SK-N-SH (cell line): ENCODE measurements around the gene RELB. TPM values are rescaled to one million over a fixed set of nuclear protein-coding genes. Genes with fewer than 3 reads are reported as not detected.

ENCODE experiments used
- CTCF ChIA-PET: fragments of 300-600, 350-600 bp; formaldehyde crosslinking; extraction: SDS; loops from one replicate; lab custom pipeline; 2021; lab: Yijun Ruan, JAX
- POLR2A ChIA-PET: fragments of 350-600 bp; sonication (Branson Sonifier 250); formaldehyde crosslinking; extraction: SDS; loops from one replicate; lab custom pipeline; 2020; ENCODE audit warnings: antibody characterized with exemption, inconsistent platforms; lab: Yijun Ruan, JAX
- DNase-seq: peaks from one replicate; pipeline ENCODE4 v3.0.0; 2012
- H2AFZ ChIP-seq: fragments of 200-600 bp; sonication (generic); 2 replicates; pipeline ENCODE4 v1.8.1; 2016; ENCODE audit warnings: antibody characterized with exemption, mild to moderate bottlenecking, low read depth
- H3F3A ChIP-seq: fragments of 200-600 bp; sonication (generic); replicated peaks from 2 replicates; pipeline ENCODE3; 2016; ENCODE audit warnings: antibody characterized with exemption, mild to moderate bottlenecking; ENCODE audit not compliant: insufficient read depth
- H3K27ac ChIP-seq, 2 experiments: fragments of 200-500 bp in 1 of 2; fragments of 200-600 bp in 1 of 2; sonication (Bioruptor generic) in 1 of 2; sonication (generic), shearing (Covaris generic) in 1 of 2; 2 replicates each; pipeline versions ENCODE4 v1.5.1 to v1.6.1; 2014 to 2016; ENCODE audit warnings: low read depth in 2 of 2, inconsistent platforms in 1 of 2, low read length in 1 of 2, mild to moderate bottlenecking in 1 of 2, mixed read lengths in 1 of 2
- H3K27me3 ChIP-seq: fragments of 200-600 bp; sonication (generic), shearing (Covaris generic); 2 replicates; pipeline ENCODE4 v1.6.1; 2016; ENCODE audit warnings: mixed run types; ENCODE audit not compliant: insufficient read depth
- H3K36me3 ChIP-seq, 2 experiments: fragments of 200-500 bp in 1 of 2; fragments of 200-600 bp in 1 of 2; sonication (Bioruptor generic) in 1 of 2; sonication (generic) in 1 of 2; replicated peaks in 1 of 2; 2 replicates each; pipeline versions ENCODE3 to v1.5.1; 2014 to 2016; ENCODE audit warnings: low read length in 1 of 2, mild to moderate bottlenecking in 1 of 2; ENCODE audit not compliant: insufficient read depth in 2 of 2, control insufficient read depth in 1 of 2
- H3K4me1 ChIP-seq, 2 experiments: fragments of 200-500 bp in 1 of 2; fragments of 200-600 bp in 1 of 2; sonication (Bioruptor generic) in 1 of 2; sonication (generic), shearing (Covaris generic) in 1 of 2; 2 replicates each; pipeline versions ENCODE4 v1.5.1 to v1.6.1; 2014 to 2016; ENCODE audit warnings: low read depth in 1 of 2, low read length in 1 of 2, mixed run types in 1 of 2; ENCODE audit not compliant: insufficient read depth in 2 of 2, control insufficient read depth in 1 of 2
- H3K4me2 ChIP-seq: fragments of 200-600 bp; sonication (generic), shearing (Covaris generic); 2 replicates; pipeline ENCODE4 v1.6.1; 2017; ENCODE audit warnings: mixed run types
- H3K4me3 ChIP-seq, 2 experiments: fragments of 200-500 bp in 1 of 2; fragments of 200-600 bp in 1 of 2; sonication (Bioruptor generic) in 1 of 2; sonication (generic), shearing (Covaris generic) in 1 of 2; 2 replicates each; pipeline versions ENCODE4 v1.5.1 to v1.8.1; 2014 to 2016; ENCODE audit warnings: low read depth in 2 of 2, inconsistent platforms in 1 of 2, low read length in 1 of 2, mild to moderate bottlenecking in 1 of 2, mixed read lengths in 1 of 2, moderate library complexity in 1 of 2
- H3K79me2 ChIP-seq: fragments of 200-600 bp; sonication (generic); 2 replicates; pipeline ENCODE4 v1.8.1; 2017; ENCODE audit warnings: mild to moderate bottlenecking; ENCODE audit not compliant: insufficient read depth
- H3K9ac ChIP-seq: fragments of 200-600 bp; sonication (generic); 2 replicates; pipeline ENCODE4 v1.6.1; 2017; ENCODE audit warnings: mixed run types
- H3K9me2 ChIP-seq: fragments of 200-600 bp; sonication (generic); 2 replicates; pipeline ENCODE4 v1.6.1; 2017; ENCODE audit warnings: mixed run types
- H3K9me3 ChIP-seq: fragments of 200-600 bp; sonication (generic); 2 replicates; pipeline ENCODE4 v1.6.1; 2017; ENCODE audit warnings: mixed run types, mild to moderate bottlenecking, moderate library complexity
- H4K20me1 ChIP-seq: fragments of 200-600 bp; sonication (generic); 2 replicates; pipeline ENCODE4 v1.6.1; 2017; ENCODE audit warnings: mild to moderate bottlenecking, mixed run types; ENCODE audit not compliant: insufficient read depth
- CHD2 ChIP-seq: fragments of 150-350 bp; IDR thresholded peaks from 2 replicates; pipeline ENCODE4 v1.6.1; 2018; ENCODE audit warnings: low read length; ENCODE audit not compliant: partially characterized antibody
- ELF1 ChIP-seq: IDR thresholded peaks from 2 replicates; pipeline ENCODE4 v1.4.0; 2012
- EZH2phosphoT487 ChIP-seq: fragments of 200-600 bp; sonication (generic); IDR thresholded peaks from 2 replicates; pipeline ENCODE4 v1.6.1; 2017; ENCODE audit warnings: low read depth, mixed run types, mild to moderate bottlenecking, antibody characterized with exemption, moderate library complexity, borderline replicate concordance
- FOXJ3 ChIP-seq: sonication (generic); formaldehyde crosslinking; IDR thresholded peaks from 2 replicates; pipeline ENCODE4 v1.5.1; 2020; ENCODE audit warnings: mild to moderate bottlenecking, missing genetic modification reagents
- GABPA ChIP-seq: IDR thresholded peaks from 2 replicates; pipeline ENCODE4 v1.4.0; 2012; ENCODE audit warnings: low read depth, mild to moderate bottlenecking
- IRF3 ChIP-seq: fragments of 150-350 bp; IDR thresholded peaks from 2 replicates; pipeline ENCODE4 v1.6.1; 2016; ENCODE audit warnings: mild to moderate bottlenecking, low read depth, low read length
- JUND ChIP-seq: IDR thresholded peaks from 2 replicates; pipeline ENCODE4 v1.4.0; 2012
- MAX ChIP-seq: IDR thresholded peaks from 2 replicates; pipeline ENCODE4 v1.4.0; 2012; ENCODE audit warnings: low read depth
- MEF2A ChIP-seq: IDR thresholded peaks from 2 replicates; pipeline ENCODE4 v1.4.0; 2012; ENCODE audit warnings: low read depth, borderline replicate concordance
- MXI1 ChIP-seq: IDR thresholded peaks from 2 replicates; pipeline ENCODE4 v1.6.1; 2012; ENCODE audit warnings: mild to moderate bottlenecking, low read depth, low read length, improper control_type of control experiment
- POLR2AphosphoS5 ChIP-seq: IDR thresholded peaks from 2 replicates; pipeline ENCODE4 v1.6.1; 2012; ENCODE audit warnings: low read depth, low read length
- RAD21 ChIP-seq: IDR thresholded peaks from 2 replicates; pipeline ENCODE4 v1.6.1; 2012; ENCODE audit warnings: mild to moderate bottlenecking, low read length
- REST ChIP-seq: IDR thresholded peaks from 2 replicates; pipeline ENCODE4 v1.6.1; 2012; ENCODE audit warnings: mild to moderate bottlenecking, low read depth, low read length, moderate library complexity
- TEAD4 ChIP-seq: IDR thresholded peaks from 2 replicates; pipeline ENCODE4 v1.4.0; 2012; ENCODE audit warnings: mild to moderate bottlenecking, borderline replicate concordance; ENCODE audit not compliant: insufficient read depth
- YY1 ChIP-seq: IDR thresholded peaks from 2 replicates; pipeline ENCODE4 v1.4.0; 2012; ENCODE audit warnings: low read depth, mild to moderate bottlenecking
- WGBS: methylation state at CpG from one replicate; pipeline ENCODE4 v1.1.6; 2017; ENCODE audit warnings: low lambda C conversion rate; 5-methylcytosine and 5-hydroxymethylcytosine counted together
- polyA plus RNA-seq, 3 experiments: library from polyadenylated mRNA; depleted of rRNA; stranded (reverse); fragments of >200 nt; gene quantifications; 2 replicates each; pipeline ENCODE4 v1.2.3, GENCODE V29; 2012
- TF ChIP-seq, protein P1 (sequence below): IDR thresholded peaks from 2 replicates; pipeline ENCODE4 v1.4.0; 2012; ENCODE audit warnings: low read depth, borderline replicate concordance
- TF ChIP-seq, protein P2 (sequence below): IDR thresholded peaks from 2 replicates; pipeline ENCODE4 v1.4.0; 2012; ENCODE audit warnings: low read depth, borderline replicate concordance
- TF ChIP-seq, protein P3 (sequence below): IDR thresholded peaks from 2 replicates; pipeline ENCODE4; 2012

The RELB gene
- polyA plus RNA-seq, 1 of the 3 experiments (the other 2 are of a cell fraction): 12.6 TPM

DNA sequence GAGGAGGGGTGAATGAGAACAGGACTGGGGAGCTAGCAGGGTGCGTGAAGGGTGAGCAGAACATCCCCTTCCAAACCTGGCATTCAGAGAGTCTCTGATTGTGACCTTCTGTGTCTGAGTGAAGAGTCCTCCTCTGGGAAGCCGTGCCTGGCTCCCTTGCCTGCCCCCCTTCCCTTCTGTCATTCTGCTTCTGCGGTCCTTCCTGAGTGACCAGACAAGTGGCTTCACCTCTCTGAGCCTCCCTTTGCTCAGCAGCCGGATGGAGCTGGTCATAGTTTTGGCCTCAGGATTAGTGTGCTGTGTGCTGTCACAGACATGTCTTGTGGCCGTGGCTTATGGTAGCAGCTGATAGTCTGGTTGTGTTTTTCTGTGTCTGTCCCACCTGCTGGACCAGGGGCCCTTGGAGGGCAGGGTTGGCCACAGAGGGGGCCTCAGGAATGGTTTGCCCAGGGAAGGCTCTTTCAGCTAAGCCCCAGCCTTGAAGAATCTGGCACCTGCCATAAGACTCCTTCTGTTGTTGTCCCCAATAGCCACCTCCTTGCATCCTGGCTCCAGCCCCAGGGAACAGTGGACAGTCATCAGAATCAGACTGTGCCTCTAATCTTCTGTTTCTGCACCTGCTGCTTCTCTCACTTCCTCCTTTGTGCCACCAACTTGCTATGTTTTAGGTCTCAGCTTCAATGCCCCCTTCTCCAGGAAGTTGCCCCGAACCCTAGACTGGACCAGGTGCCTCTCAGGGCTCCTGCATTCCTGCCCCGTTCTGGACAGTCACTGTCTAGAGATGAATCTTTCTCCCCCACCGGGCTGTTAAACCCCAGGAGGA, 40.1 kb upstream of the RELB start:
- H2AFZ ChIP-seq: no peak overlapping the region
- H3K9me3 ChIP-seq: no peaks in the 10 kb centered on the region
- TF ChIP-seq IRF3: no peak
- TF ChIP-seq, protein P1, sequence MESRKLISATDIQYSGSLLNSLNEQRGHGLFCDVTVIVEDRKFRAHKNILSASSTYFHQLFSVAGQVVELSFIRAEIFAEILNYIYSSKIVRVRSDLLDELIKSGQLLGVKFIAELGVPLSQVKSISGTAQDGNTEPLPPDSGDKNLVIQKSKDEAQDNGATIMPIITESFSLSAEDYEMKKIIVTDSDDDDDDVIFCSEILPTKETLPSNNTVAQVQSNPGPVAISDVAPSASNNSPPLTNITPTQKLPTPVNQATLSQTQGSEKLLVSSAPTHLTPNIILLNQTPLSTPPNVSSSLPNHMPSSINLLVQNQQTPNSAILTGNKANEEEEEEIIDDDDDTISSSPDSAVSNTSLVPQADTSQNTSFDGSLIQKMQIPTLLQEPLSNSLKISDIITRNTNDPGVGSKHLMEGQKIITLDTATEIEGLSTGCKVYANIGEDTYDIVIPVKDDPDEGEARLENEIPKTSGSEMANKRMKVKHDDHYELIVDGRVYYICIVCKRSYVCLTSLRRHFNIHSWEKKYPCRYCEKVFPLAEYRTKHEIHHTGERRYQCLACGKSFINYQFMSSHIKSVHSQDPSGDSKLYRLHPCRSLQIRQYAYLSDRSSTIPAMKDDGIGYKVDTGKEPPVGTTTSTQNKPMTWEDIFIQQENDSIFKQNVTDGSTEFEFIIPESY: no peak
- no peak for TF ChIP-seq EZH2phosphoT487
- TF ChIP-seq POLR2AphosphoS5: no peak
- TF ChIP-seq MEF2A: no peak
- TF ChIP-seq MXI1: no peak
- TF ChIP-seq YY1: no peak
- no peak for TF ChIP-seq MAX
- TF ChIP-seq FOXJ3 (CRISPR knock-in tag): no peak
- TF ChIP-seq, protein P2, sequence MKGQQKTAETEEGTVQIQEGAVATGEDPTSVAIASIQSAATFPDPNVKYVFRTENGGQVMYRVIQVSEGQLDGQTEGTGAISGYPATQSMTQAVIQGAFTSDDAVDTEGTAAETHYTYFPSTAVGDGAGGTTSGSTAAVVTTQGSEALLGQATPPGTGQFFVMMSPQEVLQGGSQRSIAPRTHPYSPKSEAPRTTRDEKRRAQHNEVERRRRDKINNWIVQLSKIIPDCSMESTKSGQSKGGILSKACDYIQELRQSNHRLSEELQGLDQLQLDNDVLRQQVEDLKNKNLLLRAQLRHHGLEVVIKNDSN: no peak
- TF ChIP-seq ELF1: no peak
- TF ChIP-seq REST: no peak
- TF ChIP-seq CHD2: no peak
- no peak for TF ChIP-seq JUND
- TF ChIP-seq, protein P3, sequence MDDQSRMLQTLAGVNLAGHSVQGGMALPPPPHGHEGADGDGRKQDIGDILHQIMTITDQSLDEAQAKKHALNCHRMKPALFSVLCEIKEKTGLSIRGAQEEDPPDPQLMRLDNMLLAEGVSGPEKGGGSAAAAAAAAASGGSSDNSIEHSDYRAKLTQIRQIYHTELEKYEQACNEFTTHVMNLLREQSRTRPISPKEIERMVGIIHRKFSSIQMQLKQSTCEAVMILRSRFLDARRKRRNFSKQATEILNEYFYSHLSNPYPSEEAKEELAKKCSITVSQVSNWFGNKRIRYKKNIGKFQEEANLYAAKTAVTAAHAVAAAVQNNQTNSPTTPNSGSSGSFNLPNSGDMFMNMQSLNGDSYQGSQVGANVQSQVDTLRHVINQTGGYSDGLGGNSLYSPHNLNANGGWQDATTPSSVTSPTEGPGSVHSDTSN: no peak
- no peak for TF ChIP-seq TEAD4
- no peak for TF ChIP-seq RAD21
- no peak for TF ChIP-seq GABPA
- TF ChIP-seq, all 33 proteins: peak for 0
- ChIA-PET POLR2A (no interaction called here), CTCF (interaction anchor here (1.1 to 1.8 kb wide), 4 partner anchors 10 to 226 kb away, joined by 3 to 4 read pairs (median 4); no protein-coding TSS in a partner anchor)
- no peak overlapping the region for H3K27ac ChIP-seq
- no peak for DNase-seq
- peaks cover 0 to 15% of the 10 kb centered on the region in 2 experiments; a peak in 2 of 4 replicates for H3K4me1 ChIP-seq
- H3K9me2 ChIP-seq: no peaks in the 10 kb centered on the region
- H3K4me3 ChIP-seq: no peak overlapping the region
- no peaks in the 10 kb centered on the region for H3K27me3 ChIP-seq
- no peak overlapping the region for H3K4me2 ChIP-seq
- H3F3A ChIP-seq: no peaks in the 10 kb centered on the region
- peaks cover 11 to 18% of the 10 kb centered on the region in 2 experiments for H3K36me3 ChIP-seq
- WGBS: 83% methylated on average over 8 of the region's 8 CpGs
- peaks cover 67% of the 10 kb centered on the region for H3K79me2 ChIP-seq
- no peak overlapping the region for H3K9ac ChIP-seq
- peaks cover 55% of the 10 kb centered on the region for H4K20me1 ChIP-seq
